GM21447 (cell line): Measurements from ENCODE around the gene CRKL.
"Not testable (repeated sequence)": the region's sequence is repeated elsewhere in the genome, so short reads cannot be mapped to it uniquely, and the experiment has no call there.

ENCODE experiments used
- ATAC-seq: cut with Tn5 transposase; IDR thresholded peaks from one replicate; pipeline ENCODE4 v1.9.1; 2021; ENCODE audit not compliant: unreplicated experiment

Gene CRKL

GRCh38 chr22:20933910-20934309 is 16.7 kb downstream of the CRKL start:
- ATAC-seq, result no peak

- not testable (repeated sequence) for ATAC-seq
Observed at GRCh38 chr22:20935049-20935448, 17.8 kb downstream of the CRKL start.

GRCh38 chr22:20935780-20936539 is 18.8 kb downstream of the CRKL start:
- ATAC-seq, result not testable (repeated sequence)

GRCh38 chr22:20937031-20937793 is 20.0 kb downstream of the CRKL start:
- no peak for ATAC-seq

- ATAC-seq, result no peak
Observed at GRCh38 chr22:20937794-20938671, 20.8 kb downstream of the CRKL start.

- ATAC-seq, result not testable (repeated sequence)
Observed at GRCh38 chr22:20939457-20940185, 22.4 kb downstream of the CRKL start.

GRCh38 chr22:20940186-20940651 is 23.0 kb downstream of the CRKL start:
- ATAC-seq, result no peak

GRCh38 chr22:20940904-20941385 is 23.7 kb downstream of the CRKL start:
- no peak for ATAC-seq

GRCh38 chr22:20942203-20942902 is 25.1 kb downstream of the CRKL start:
- not testable (repeated sequence) for ATAC-seq

- no peak for ATAC-seq
Observed at GRCh38 chr22:20943104-20943933, 26.1 kb downstream of the CRKL start.

GRCh38 chr22:20944042-20944441 is 26.8 kb downstream of the CRKL start:
- ATAC-seq, result no peak

- no peak for ATAC-seq
Observed at GRCh38 chr22:20945578-20945934, 28.3 kb downstream of the CRKL start.

- ATAC-seq, result no peak
Observed at GRCh38 chr22:20946080-20946986, 29.1 kb downstream of the CRKL start.

- no peak for ATAC-seq
Observed at GRCh38 chr22:20946991-20947390, 29.8 kb downstream of the CRKL start.

GRCh38 chr22:20948450-20948849 is 31.2 kb downstream of the CRKL start:
- ATAC-seq, result no peak

- ATAC-seq, result no peak
Observed at GRCh38 chr22:20948989-20949388, 31.8 kb downstream of the CRKL start.

GRCh38 chr22:20949698-20950183 is 32.5 kb downstream of the CRKL start:
- no peak for ATAC-seq
